Fibroblast of the aortic adventitia (primary cell): ENCODE measurements around the gene B4GALNT4. TPM values are rescaled to one million over a fixed set of nuclear protein-coding genes. Genes with fewer than 3 reads are reported as not detected.
"Not testable (repeated sequence)": the region's sequence is repeated elsewhere in the genome, so short reads cannot be mapped to it uniquely, and the experiment has no call there.

Experiments used
- DNase-seq: peaks from one replicate; pipeline ENCODE4 v3.0.0-alpha.2; 2010; ENCODE audit warnings: low read depth
- H3K4me3 ChIP-seq: 2 replicates; pipeline ENCODE4 v1.5.1; 2011; ENCODE audit warnings: low read depth, mild to moderate bottlenecking, control low read depth, low read length, moderate library complexity
- CTCF ChIP-seq: IDR thresholded peaks from 2 replicates; pipeline ENCODE4 v1.5.1; 2011; ENCODE audit warnings: mild to moderate bottlenecking, low read length, control low read depth, inconsistent platforms; ENCODE audit not compliant: insufficient read depth
- total RNA-seq: library from RNA; depleted of rRNA; stranded (reverse); fragments of >200 nt; gene quantifications from 2 replicates; pipeline ENCODE4 v1.2.3, GENCODE V29; 2012; ENCODE audit warnings: low replicate concordance

Gene B4GALNT4
- total RNA-seq, 1 donor, result 1.9 TPM

GRCh38 chr11:396948-397548 is 27.7 kb downstream of the B4GALNT4 start:
- peak; percentile 60 for DNase-seq

GRCh38 chr11:398826-399225 is 29.5 kb downstream of the B4GALNT4 start:
- DNase-seq, result peak; percentile 17
- H3K4me3 ChIP-seq, result no peak overlapping the region
- no peak for TF ChIP-seq CTCF

More at GRCh38 chr11:396948-397548, 27.7 kb downstream of the B4GALNT4 start:
- H3K4me3 ChIP-seq, result peak overlapping the region; percentile 51
- TF ChIP-seq CTCF, result peak; percentile 60

- no peak overlapping the region for H3K4me3 ChIP-seq
- no peak for TF ChIP-seq CTCF
- DNase-seq, result no peak
These were observed 30.5 kb downstream of the B4GALNT4 start for GRCh38 chr11:399731-400211.

GRCh38 chr11:400241-400689 is 31.0 kb downstream of the B4GALNT4 start:
- DNase-seq, result no peak
- TF ChIP-seq CTCF, result no peak
- H3K4me3 ChIP-seq, result no peak overlapping the region

- not testable (repeated sequence) for H3K4me3 ChIP-seq, DNase-seq
These were observed 31.9 kb downstream of the B4GALNT4 start for GRCh38 chr11:401196-401595.

- no peak overlapping the region for H3K4me3 ChIP-seq
- TF ChIP-seq CTCF, result no peak
- no peak for DNase-seq
These were observed 33.9 kb downstream of the B4GALNT4 start for GRCh38 chr11:403021-403760.

- H3K4me3 ChIP-seq, result no peak overlapping the region
- DNase-seq, result no peak
- TF ChIP-seq CTCF, result no peak
These were observed 34.6 kb downstream of the B4GALNT4 start for GRCh38 chr11:403761-404431.
